HepG2 (cell line): Measurements from ENCODE around the gene AUNIP. TPM values are rescaled to one million over a fixed set of nuclear protein-coding genes. Genes with fewer than 3 reads are reported as not detected.
A peak's percentile ranks its signal among the peaks of the same experiment; 100 is the strongest.

Experiments used
- HCFC1 ChIP-seq: fragments of 150-350 bp; IDR thresholded peaks from 2 replicates; pipeline ENCODE4 v1.6.1; 2014; ENCODE audit warnings: low read depth, low read length
- HNRNPH1 ChIP-seq: fragments of 200-400 bp; formaldehyde crosslinking; optimal IDR thresholded peaks from 2 replicates; pipeline ENCODE3; 2017; ENCODE audit warnings: mild to moderate bottlenecking, low read depth, low read length
- IRF2 ChIP-seq: IDR thresholded peaks from 2 replicates; pipeline ENCODE4 v1.6.1; 2018; ENCODE audit warnings: missing genetic modification reagents, missing compliant biosample characterization
- KAT8 ChIP-seq: IDR thresholded peaks from 2 replicates; pipeline ENCODE4 v1.6.1; 2016; ENCODE audit warnings: missing genetic modification reagents, missing compliant biosample characterization
- MEIS2 ChIP-seq: sonication (generic); formaldehyde crosslinking; IDR thresholded peaks from 2 replicates; pipeline ENCODE4 v1.9.0; 2021; ENCODE audit warnings: mild to moderate bottlenecking, missing genetic modification reagents
- NFIB ChIP-seq: sonication (generic); formaldehyde crosslinking; IDR thresholded peaks from 2 replicates; pipeline ENCODE4 v1.9.0; 2021; ENCODE audit warnings: missing genetic modification reagents, mild to moderate bottlenecking, borderline replicate concordance
- PITX1 ChIP-seq: sonication (generic); formaldehyde crosslinking; IDR thresholded peaks from 2 replicates; pipeline ENCODE4 v1.5.1; 2020; ENCODE audit warnings: mild to moderate bottlenecking, missing genetic modification reagents
- PLRG1 ChIP-seq: fragments of 450-650 bp; conservative IDR thresholded peaks from 2 replicates; pipeline ENCODE4 v1.6.1; 2016
- STAG1 ChIP-seq: sonication (generic); formaldehyde crosslinking; IDR thresholded peaks from 2 replicates; pipeline ENCODE4 v1.4.0; 2020; ENCODE audit warnings: missing genetic modification reagents
- TOPORS ChIP-seq: sonication (generic); formaldehyde crosslinking; IDR thresholded peaks from 2 replicates; pipeline ENCODE4 v1.8.0; 2023; ENCODE audit warnings: mild to moderate bottlenecking, missing genetic modification reagents
- ZBTB3 ChIP-seq: sonication (generic); formaldehyde crosslinking; IDR thresholded peaks from 2 replicates; pipeline ENCODE4 v1.4.0; 2020; ENCODE audit warnings: low read depth, mild to moderate bottlenecking, moderate library complexity, missing genetic modification reagents, borderline replicate concordance
- ZNF510 ChIP-seq: sonication (generic); formaldehyde crosslinking; IDR thresholded peaks from 2 replicates; pipeline ENCODE4 v1.4.0; 2020; ENCODE audit warnings: low read depth, mild to moderate bottlenecking, missing genetic modification reagents
- ZNF616 ChIP-seq: sonication (generic); formaldehyde crosslinking; IDR thresholded peaks from 2 replicates; pipeline ENCODE4 v1.5.0; 2020; ENCODE audit warnings: low read depth, mild to moderate bottlenecking, missing genetic modification reagents
- ZNF7 ChIP-seq: IDR thresholded peaks from 2 replicates; pipeline ENCODE4 v1.6.1; 2016; ENCODE audit warnings: missing biosample characterization, missing genetic modification reagents
- ZNF841 ChIP-seq: sonication (generic); formaldehyde crosslinking; IDR thresholded peaks from 2 replicates; pipeline ENCODE4 v1.8.1; 2023; ENCODE audit warnings: missing genetic modification reagents, borderline replicate concordance
- polyA plus RNA-seq, 8 experiments: library from polyadenylated mRNA; depleted of rRNA in 3 of 8; stranded (reverse) in 7 of 8; unstranded in 1 of 8; fragments of >200 nt; fragmentation: Illumina TruSeq in 4 of 8; extraction: Trizol in 4 of 8; gene quantifications; 2 replicates each; pipeline versions ENCODE4 v1.2.1 to v1.2.3, GENCODE V29; 2011 to 2016; ENCODE audit warnings: low read depth in 4 of 8, missing spikeins in 1 of 8, mixed read lengths in 1 of 8; ENCODE audit not compliant: insufficient read depth in 1 of 8
- total RNA-seq, 5 experiments: library from RNA; depleted of rRNA; stranded (reverse); fragments of >200 nt; fragmentation: Illumina TruSeq; extraction: Trizol; gene quantifications; 2 replicates each; pipeline ENCODE4 v1.2.3, GENCODE V29; 2016; ENCODE audit warnings: low read depth in 1 of 5
- TF ChIP-seq, protein P1 (sequence below): IDR thresholded peaks from 2 replicates; pipeline ENCODE4 v1.4.0; 2020; ENCODE audit warnings: mild to moderate bottlenecking, missing genetic modification reagents
- TF ChIP-seq, protein P2 (sequence below): sonication (generic); formaldehyde crosslinking; IDR thresholded peaks from 2 replicates; pipeline ENCODE4 v1.9.0; 2022; ENCODE audit warnings: low read depth, missing genetic modification reagents
- TF ChIP-seq, protein P3 (sequence below): fragments of 450-650 bp; IDR thresholded peaks from 2 replicates; pipeline ENCODE4 v1.6.1; 2017; ENCODE audit warnings: mild to moderate bottlenecking
- TF ChIP-seq, protein P4 (sequence below): sonication (generic); IDR thresholded peaks from 2 replicates; pipeline ENCODE4 v1.6.1; 2016; ENCODE audit warnings: low read depth, borderline replicate concordance
- TF ChIP-seq, protein P5 (sequence below): IDR thresholded peaks from 2 replicates; pipeline ENCODE4 v1.6.1; 2016; ENCODE audit warnings: low read depth, borderline replicate concordance

AUNIP gene
- total and polyA plus RNA-seq, 2 of the 13 experiments (the other 11 are each of a cell fraction or from before 2014, with no cell fraction given) = 3.8 to 12.3 TPM

DNA sequence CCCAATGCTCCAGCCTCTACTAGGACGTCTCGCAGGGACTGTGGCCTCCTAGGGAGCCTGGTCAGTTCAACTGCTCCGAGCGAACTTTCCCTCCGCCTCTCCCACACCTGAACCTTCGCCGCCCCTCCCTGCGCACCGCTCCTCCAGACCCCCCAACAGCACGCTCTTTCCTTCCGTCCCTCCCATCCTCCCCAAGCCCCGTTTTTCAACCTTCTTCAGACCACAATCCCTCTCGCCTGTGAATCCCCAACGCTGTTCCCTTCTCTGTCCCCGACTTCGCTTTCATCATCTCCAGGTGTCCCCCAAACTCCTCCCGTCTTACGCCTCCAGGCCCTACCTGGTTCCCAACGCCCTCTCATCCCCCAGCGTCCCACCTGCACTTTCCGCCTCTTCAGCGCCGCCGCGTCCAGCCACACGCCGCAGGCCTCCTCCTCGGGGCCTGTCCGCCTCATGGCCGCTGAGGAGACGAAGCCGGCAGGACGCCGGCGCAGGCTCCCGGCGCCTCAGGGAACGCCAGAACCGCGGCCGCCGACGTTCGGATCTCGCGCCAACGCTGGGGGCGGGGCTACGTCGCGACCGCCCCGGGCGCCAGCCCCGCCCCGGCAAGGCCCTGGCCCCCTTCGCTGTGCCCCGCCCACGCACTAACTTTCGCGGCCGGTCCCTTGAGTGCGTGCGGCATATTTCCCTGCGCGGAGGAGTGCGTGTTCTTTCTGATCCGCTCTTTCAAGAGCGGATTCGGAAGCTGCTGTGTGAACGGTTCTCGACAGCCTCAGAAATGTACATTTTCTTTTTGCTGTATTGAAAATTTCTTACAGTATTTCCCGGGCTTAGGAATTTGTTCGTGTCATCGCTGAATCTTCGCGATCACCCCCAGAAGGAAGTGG lies at the start of gene AUNIP (continued):
- TF ChIP-seq, protein P1, sequence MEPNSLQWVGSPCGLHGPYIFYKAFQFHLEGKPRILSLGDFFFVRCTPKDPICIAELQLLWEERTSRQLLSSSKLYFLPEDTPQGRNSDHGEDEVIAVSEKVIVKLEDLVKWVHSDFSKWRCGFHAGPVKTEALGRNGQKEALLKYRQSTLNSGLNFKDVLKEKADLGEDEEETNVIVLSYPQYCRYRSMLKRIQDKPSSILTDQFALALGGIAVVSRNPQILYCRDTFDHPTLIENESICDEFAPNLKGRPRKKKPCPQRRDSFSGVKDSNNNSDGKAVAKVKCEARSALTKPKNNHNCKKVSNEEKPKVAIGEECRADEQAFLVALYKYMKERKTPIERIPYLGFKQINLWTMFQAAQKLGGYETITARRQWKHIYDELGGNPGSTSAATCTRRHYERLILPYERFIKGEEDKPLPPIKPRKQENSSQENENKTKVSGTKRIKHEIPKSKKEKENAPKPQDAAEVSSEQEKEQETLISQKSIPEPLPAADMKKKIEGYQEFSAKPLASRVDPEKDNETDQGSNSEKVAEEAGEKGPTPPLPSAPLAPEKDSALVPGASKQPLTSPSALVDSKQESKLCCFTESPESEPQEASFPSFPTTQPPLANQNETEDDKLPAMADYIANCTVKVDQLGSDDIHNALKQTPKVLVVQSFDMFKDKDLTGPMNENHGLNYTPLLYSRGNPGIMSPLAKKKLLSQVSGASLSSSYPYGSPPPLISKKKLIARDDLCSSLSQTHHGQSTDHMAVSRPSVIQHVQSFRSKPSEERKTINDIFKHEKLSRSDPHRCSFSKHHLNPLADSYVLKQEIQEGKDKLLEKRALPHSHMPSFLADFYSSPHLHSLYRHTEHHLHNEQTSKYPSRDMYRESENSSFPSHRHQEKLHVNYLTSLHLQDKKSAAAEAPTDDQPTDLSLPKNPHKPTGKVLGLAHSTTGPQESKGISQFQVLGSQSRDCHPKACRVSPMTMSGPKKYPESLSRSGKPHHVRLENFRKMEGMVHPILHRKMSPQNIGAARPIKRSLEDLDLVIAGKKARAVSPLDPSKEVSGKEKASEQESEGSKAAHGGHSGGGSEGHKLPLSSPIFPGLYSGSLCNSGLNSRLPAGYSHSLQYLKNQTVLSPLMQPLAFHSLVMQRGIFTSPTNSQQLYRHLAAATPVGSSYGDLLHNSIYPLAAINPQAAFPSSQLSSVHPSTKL (CRISPR knock-in tag) = peak; percentile 64; the same call in 1 of the 2 replicates
- TF ChIP-seq STAG1 (CRISPR knock-in tag) (no peak; the same call in 1 of the 2 replicates), KAT8 (CRISPR knock-in tag) (peak; percentile 65; the same call in 1 of the 2 replicates), ZNF841 (CRISPR knock-in tag) (peak; percentile 79; the same call in 1 of the 2 replicates), ZNF510 (CRISPR knock-in tag) (no peak), MEIS2 (CRISPR knock-in tag) (no peak), IRF2 (no peak), ZNF616 (CRISPR knock-in tag) (peak; percentile 82; the same call in 1 of the 2 replicates), PITX1 (CRISPR knock-in tag) (no peak; the same call in 1 of the 2 replicates), ZNF7 (CRISPR knock-in tag) (no peak), ZBTB3 (CRISPR knock-in tag) (no peak), PLRG1 (no peak), TOPORS (CRISPR knock-in tag) (peak; percentile 80), HCFC1 (0 out of 2 replicates have a peak, but pooled peaks have one; percentile 24), HNRNPH1 (no peak), NFIB (CRISPR knock-in tag) (no peak; the same call in 1 of the 2 replicates)
- TF ChIP-seq, protein P2, sequence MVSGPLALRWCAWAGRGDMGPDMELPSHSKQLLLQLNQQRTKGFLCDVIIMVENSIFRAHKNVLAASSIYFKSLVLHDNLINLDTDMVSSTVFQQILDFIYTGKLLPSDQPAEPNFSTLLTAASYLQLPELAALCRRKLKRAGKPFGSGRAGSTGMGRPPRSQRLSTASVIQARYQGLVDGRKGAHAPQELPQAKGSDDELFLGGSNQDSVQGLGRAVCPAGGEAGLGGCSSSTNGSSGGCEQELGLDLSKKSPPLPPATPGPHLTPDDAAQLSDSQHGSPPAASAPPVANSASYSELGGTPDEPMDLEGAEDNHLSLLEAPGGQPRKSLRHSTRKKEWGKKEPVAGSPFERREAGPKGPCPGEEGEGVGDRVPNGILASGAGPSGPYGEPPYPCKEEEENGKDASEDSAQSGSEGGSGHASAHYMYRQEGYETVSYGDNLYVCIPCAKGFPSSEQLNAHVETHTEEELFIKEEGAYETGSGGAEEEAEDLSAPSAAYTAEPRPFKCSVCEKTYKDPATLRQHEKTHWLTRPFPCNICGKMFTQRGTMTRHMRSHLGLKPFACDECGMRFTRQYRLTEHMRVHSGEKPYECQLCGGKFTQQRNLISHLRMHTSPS (CRISPR knock-in tag) = no peak
- TF ChIP-seq, protein P3, sequence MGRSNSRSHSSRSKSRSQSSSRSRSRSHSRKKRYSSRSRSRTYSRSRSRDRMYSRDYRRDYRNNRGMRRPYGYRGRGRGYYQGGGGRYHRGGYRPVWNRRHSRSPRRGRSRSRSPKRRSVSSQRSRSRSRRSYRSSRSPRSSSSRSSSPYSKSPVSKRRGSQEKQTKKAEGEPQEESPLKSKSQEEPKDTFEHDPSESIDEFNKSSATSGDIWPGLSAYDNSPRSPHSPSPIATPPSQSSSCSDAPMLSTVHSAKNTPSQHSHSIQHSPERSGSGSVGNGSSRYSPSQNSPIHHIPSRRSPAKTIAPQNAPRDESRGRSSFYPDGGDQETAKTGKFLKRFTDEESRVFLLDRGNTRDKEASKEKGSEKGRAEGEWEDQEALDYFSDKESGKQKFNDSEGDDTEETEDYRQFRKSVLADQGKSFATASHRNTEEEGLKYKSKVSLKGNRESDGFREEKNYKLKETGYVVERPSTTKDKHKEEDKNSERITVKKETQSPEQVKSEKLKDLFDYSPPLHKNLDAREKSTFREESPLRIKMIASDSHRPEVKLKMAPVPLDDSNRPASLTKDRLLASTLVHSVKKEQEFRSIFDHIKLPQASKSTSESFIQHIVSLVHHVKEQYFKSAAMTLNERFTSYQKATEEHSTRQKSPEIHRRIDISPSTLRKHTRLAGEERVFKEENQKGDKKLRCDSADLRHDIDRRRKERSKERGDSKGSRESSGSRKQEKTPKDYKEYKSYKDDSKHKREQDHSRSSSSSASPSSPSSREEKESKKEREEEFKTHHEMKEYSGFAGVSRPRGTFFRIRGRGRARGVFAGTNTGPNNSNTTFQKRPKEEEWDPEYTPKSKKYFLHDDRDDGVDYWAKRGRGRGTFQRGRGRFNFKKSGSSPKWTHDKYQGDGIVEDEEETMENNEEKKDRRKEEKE = no peak
- TF ChIP-seq, protein P4, sequence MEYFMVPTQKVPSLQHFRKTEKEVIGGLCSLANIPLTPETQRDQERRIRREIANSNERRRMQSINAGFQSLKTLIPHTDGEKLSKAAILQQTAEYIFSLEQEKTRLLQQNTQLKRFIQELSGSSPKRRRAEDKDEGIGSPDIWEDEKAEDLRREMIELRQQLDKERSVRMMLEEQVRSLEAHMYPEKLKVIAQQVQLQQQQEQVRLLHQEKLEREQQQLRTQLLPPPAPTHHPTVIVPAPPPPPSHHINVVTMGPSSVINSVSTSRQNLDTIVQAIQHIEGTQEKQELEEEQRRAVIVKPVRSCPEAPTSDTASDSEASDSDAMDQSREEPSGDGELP = no peak; the same call in 1 of the 2 replicates
- TF ChIP-seq, protein P5, sequence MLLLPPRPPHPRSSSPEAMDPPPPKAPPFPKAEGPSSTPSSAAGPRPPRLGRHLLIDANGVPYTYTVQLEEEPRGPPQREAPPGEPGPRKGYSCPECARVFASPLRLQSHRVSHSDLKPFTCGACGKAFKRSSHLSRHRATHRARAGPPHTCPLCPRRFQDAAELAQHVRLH = no peak
